ENCODE measurements around the gene PPP1R10.
A peak's percentile ranks its signal among the peaks of the same experiment; 100 is the strongest.

PPP1R10 gene

GRCh38 chr6:30619561-30619960 lies 2.5 kb upstream of the PPP1R10 start:
- DNase-seq (ENCODE audit: low read depth, low spot score) = no peak

- no peak for DNase-seq (ENCODE audit: low read depth, low spot score)
Measured at GRCh38 chr6:30618270-30618797, 1.3 kb upstream of the PPP1R10 start.

- DNase-seq (ENCODE audit: low read depth, low spot score) = peak; percentile 97
Measured at GRCh38 chr6:30617565-30618269, 674 bp upstream of the PPP1R10 start, which contains the start of gene MRPS18B. Gene MRPS18B (plus strand): TSS chr6:30617840. CDS start chr6:30617866, 26 bp downstream.

- DNase-seq (ENCODE audit: low read depth, low spot score) = peak; percentile 74
Measured at GRCh38 chr6:30615958-30616810, 859 bp downstream of the PPP1R10 start.

DNA sequence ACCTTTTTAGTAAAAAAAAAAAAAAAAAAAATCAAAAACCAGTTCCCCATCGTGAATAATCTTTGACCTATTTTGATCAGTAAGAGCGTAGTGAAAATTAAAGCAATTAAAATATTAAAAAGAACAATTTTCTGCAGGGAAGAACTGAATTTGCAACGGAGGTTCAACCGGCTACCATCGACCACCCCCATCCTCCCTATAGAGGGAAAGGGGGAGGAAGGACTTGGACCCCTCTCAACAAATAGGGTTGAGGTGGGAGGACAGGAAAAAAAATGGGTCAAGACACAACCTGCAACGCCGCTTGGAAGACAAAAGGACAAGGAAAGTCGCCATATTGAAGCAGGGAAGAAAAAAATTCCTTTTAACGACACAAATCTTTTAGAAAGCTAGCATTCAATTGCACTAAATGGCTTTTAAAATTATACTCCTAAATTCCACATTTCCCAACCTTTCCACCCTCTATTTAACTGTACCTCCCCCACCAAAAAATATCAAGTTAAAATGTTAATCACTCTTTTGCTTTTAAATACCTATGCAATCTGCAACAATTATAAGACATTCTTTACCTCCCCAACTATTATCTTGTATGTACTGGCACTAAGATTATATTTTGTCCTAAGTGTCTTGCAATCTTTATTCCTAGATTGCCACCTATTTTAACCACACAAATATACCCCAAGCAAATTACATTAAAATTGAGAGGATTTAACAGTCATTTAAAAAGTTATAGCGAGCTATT lies 1.7 kb downstream of the PPP1R10 start:
- DNase-seq (ENCODE audit: low read depth, low spot score) = peak; percentile 87

- peak; percentile 97 for DNase-seq (ENCODE audit: low read depth, low spot score)
Measured at GRCh38 chr6:30614843-30615218, 2.2 kb downstream of the PPP1R10 start.

DNA sequence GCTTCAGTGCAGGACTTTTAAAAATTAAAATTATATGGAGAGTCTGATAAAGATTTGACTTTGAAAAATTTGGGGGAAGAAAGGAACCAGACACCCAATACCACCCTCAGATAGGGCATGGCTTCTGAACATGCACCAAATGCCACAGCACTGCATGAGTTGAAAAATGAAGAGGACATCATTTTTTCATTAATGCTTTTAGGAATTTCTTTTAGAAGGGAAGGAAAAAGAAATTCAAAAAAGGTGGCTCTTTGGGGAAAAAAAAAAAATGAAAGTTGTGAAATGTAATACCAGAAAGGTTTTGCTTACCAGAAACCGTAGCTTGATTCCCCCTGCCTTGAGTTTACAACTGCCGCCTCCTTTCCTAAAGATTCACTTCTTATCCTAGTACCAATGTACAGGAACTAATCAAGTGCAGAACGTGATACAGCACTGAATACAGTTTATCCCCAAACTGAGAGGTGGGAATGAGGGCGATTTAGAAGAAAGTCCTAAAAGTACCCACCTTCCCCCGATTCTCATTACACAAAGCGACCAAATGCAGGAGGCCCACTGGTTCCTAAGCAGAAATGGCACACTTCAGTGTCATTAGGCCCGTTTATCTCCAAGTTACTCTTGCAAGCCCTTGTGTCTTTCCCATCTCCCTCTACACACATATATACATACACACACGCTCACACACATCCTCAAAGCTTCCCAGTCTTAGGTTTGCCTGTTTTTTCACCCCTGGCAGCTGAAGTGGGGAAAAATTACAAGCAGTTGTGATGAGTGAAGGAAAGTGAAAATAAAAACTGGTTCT lies 2.8 kb downstream of the PPP1R10 start:
- DNase-seq (ENCODE audit: low read depth, low spot score) = no peak

- DNase-seq (ENCODE audit: low read depth, low spot score) = no peak
Measured at GRCh38 chr6:30613251-30614043, 3.6 kb downstream of the PPP1R10 start.

GRCh38 chr6:30612687-30613248 lies 4.3 kb downstream of the PPP1R10 start:
- no peak for DNase-seq (ENCODE audit: low read depth, low spot score)

GRCh38 chr6:30612213-30612612 lies 4.8 kb downstream of the PPP1R10 start:
- no peak for DNase-seq (ENCODE audit: low read depth, low spot score)

- no peak for DNase-seq (ENCODE audit: low read depth, low spot score)
Measured at GRCh38 chr6:30611856-30612194, 5.2 kb downstream of the PPP1R10 start.

DNA sequence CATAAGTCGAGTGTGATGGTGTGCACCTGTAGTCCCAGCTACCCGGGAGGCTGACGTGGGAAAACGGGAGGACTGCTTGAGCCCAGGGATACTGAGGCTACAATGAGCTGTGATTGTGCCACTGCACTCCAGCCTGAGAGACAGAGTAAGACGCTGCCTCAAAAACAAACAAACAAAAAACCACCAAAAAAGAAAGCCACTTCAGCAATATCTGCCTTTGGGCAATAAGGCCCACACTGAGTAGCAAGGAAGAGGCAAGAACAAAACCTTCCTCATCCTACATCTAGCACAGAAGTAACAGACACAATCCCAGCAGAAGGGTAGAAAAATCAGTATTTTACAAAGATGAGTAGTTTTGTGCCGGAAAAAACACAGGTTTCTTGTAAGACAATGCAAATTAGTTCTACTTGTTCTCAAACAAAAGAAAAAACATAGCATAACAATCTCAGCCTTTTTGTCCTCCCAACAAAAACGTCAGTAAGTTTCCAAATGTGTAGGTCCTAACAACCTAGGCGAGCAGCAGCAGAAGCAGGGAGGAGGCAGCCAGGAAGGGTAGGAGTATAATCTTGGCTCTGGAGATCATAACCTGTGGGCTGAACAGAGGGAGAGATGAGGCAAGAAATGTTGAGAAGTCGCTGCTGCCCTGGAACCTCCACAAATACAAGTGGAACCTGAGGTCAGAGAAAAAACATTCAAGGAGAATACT lies 5.7 kb downstream of the PPP1R10 start:
- DNase-seq (ENCODE audit: low read depth, low spot score) = no peak

- DNase-seq (ENCODE audit: low read depth, low spot score) = no peak
Measured at GRCh38 chr6:30610065-30610464, 7.0 kb downstream of the PPP1R10 start.

GRCh38 chr6:30603961-30604360 lies 13.1 kb downstream of the PPP1R10 start:
- no peak for DNase-seq (ENCODE audit: low read depth, low spot score)

- DNase-seq (ENCODE audit: low read depth, low spot score) = no peak
Measured at GRCh38 chr6:30601815-30602641, 15.0 kb downstream of the PPP1R10 start.

DNA sequence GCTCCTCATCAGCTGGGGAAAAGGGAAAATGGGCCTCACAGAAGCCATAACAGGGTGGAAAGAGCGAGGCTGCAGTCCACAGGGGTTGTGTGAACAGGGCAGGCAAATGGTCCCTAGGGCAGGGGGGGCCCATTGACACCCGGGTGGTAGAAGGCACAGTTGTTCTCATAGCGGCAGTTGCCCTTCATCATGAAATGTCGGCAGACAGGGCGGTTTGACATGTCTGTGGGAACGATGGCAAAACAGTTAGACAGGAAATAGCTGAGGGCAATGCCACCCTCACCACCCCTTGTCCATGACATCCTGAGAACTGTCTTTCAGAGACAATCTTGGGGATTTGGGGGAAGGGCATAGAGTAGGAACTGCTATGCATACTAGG lies 15.6 kb downstream of the PPP1R10 start:
- no peak for DNase-seq (ENCODE audit: low read depth, low spot score)

- DNase-seq (ENCODE audit: low read depth, low spot score) = no peak
Measured at GRCh38 chr6:30600451-30600961, 16.5 kb downstream of the PPP1R10 start.

GRCh38 chr6:30599625-30600324 lies 17.3 kb downstream of the PPP1R10 start:
- no peak for DNase-seq (ENCODE audit: low read depth, low spot score)

Measured in ELF-1 (cell line).